Myocyte (in vitro differentiated cells): ENCODE measurements around the gene RAB8B. TPM values are rescaled to one million over a fixed set of nuclear protein-coding genes. Genes with fewer than 3 reads are reported as not detected.

ENCODE experiments used
- DNase-seq: peaks from one replicate; pipeline ENCODE4 v3.0.0-alpha.2; 2012; ENCODE audit warnings: low read depth
- total RNA-seq: library from RNA; depleted of rRNA; stranded (reverse); fragments of >200 nt; gene quantifications from 2 replicates; pipeline ENCODE4 v1.2.3, GENCODE V29; 2014

The RAB8B gene
- total RNA-seq, 1 donor from 2014 or later: 16.4 TPM

- DNase-seq: peak; percentile 79
These were observed 4.2 kb upstream of the RAB8B start for GRCh38 chr15:63185206-63185605.

- no peak for DNase-seq
These were observed 3.3 kb upstream of the RAB8B start for GRCh38 chr15:63186065-63186464.

- DNase-seq: no peak
These were observed 1.7 kb upstream of the RAB8B start for GRCh38 chr15:63187589-63188226.

- DNase-seq: no peak
These were observed 1.0 kb upstream of the RAB8B start for GRCh38 chr15:63188247-63188925.

- DNase-seq: no peak
These were observed 749 bp downstream of the RAB8B start for GRCh38 chr15:63189941-63190768.

GRCh38 chr15:63190769-63191649 lies 1.6 kb downstream of the RAB8B start:
- no peak for DNase-seq

GRCh38 chr15:63191895-63192618 lies 2.7 kb downstream of the RAB8B start:
- no peak for DNase-seq

GRCh38 chr15:63192619-63193206 lies 3.3 kb downstream of the RAB8B start:
- no peak for DNase-seq

- no peak for DNase-seq
These were observed 4.9 kb downstream of the RAB8B start for GRCh38 chr15:63194302-63194701.

GRCh38 chr15:63194880-63195568 lies 5.6 kb downstream of the RAB8B start:
- DNase-seq: no peak

- DNase-seq: no peak
These were observed 6.2 kb downstream of the RAB8B start for GRCh38 chr15:63195569-63196015.

GRCh38 chr15:63196842-63197241 lies 7.4 kb downstream of the RAB8B start:
- DNase-seq: no peak

GRCh38 chr15:63197626-63198025 lies 8.2 kb downstream of the RAB8B start:
- DNase-seq: no peak

GRCh38 chr15:63198371-63199250 lies 9.2 kb downstream of the RAB8B start:
- no peak for DNase-seq

- DNase-seq: no peak
These were observed 11.3 kb downstream of the RAB8B start for GRCh38 chr15:63200464-63201249.

GRCh38 chr15:63202861-63203260 lies 13.5 kb downstream of the RAB8B start:
- DNase-seq: no peak

GRCh38 chr15:63203451-63204090 lies 14.2 kb downstream of the RAB8B start:
- DNase-seq: peak; percentile 35
